ENCODE results near the gene MBD3L5. TPM values are rescaled to one million over a fixed set of nuclear protein-coding genes. Genes with fewer than 3 reads are reported as not detected.
"Not testable (repeated sequence)": the region's sequence is repeated elsewhere in the genome, so short reads cannot be mapped to it uniquely, and the experiment has no call there.

Gene MBD3L5
- total RNA-seq, result not detected in 2 replicates
- long read RNA-seq, result 0 reads

DNA sequence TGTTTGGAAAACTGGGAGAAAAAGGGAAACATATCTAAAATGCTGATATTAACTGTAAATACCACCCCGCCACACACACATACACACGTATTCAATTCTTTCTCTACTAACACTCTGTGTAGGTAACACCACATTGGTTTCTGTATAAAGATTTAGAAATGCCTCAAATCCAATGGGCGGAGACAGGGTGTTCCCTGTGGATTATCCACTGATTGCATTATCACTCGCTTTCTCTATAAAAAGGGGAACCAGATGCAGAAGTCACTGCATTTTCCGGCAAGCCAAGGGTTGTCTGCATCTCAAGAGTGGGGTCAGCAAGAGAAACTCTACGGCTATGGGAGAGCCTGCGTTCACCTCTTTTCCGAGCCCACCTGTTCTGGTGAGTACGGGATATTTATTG is at the start of gene MBD3L5:
Gene MBD3L5 (plus strand): TSS at position 301 of the 400 bp plus-strand sequence. CDS start 34 bp downstream, at position 335.
- not testable (repeated sequence) for H3K9me3 Mint-ChIP-seq (ENCODE audit: unreplicated experiment); H3K36me3 Mint-ChIP-seq (ENCODE audit: unreplicated experiment); H3K4me3 Mint-ChIP-seq (ENCODE audit: unreplicated experiment); H3K27ac Mint-ChIP-seq (ENCODE audit: unreplicated experiment); H3K4me1 Mint-ChIP-seq (ENCODE audit: unreplicated experiment); H3K27me3 Mint-ChIP-seq (ENCODE audit: unreplicated experiment); DNase-seq (ENCODE audit: extremely low spot score, unreplicated experiment)

DNA sequence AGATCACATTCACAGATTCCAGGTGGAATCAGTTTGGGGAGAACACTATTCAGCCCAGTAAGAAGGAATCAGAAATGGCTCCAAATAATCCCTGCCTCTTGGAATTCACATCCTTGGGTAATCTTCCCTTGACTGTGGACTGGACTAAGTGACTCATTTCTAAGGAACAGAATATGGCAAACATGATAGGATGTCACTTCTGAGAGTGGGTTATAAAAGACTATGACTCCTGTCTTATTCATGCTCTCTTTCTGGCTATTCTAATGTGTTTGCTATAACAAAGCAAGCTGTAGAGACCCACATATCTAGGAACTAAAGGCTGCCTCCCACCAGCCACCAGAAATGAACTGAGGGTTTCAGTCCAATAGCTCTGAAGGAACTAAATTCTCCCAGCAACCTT is 46.9 kb upstream of the MBD3L5 start:
- H3K9me3 Mint-ChIP-seq (ENCODE audit: unreplicated experiment), result peaks cover 36% of the 10 kb centered on the region

DNA sequence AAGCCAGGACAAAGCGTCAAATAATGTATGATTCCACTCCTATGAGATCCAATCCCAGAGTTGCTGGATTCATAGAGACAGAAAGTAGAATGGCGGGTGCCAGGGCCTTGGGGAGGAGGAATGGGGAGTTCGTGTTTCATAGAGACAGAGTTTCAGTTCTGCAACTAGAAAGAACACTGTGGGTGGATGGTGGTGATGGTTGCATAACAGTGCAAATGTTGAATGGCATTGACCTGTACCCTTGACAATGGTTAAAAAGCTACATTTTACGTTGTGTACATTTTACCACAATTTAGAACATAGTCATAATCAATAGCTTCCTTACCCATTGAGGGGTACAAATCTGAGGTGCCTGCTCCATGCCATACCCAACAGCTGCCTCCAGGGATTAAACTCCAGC is 42.5 kb upstream of the MBD3L5 start:
- Mint-ChIP-seq H3K27me3 (ENCODE audit: unreplicated experiment) (no peaks in the 10 kb centered on the region), H3K9me3 (ENCODE audit: unreplicated experiment) (peaks cover 20% of the 10 kb centered on the region), H3K4me1 (ENCODE audit: unreplicated experiment) (no peaks in the 10 kb centered on the region), H3K27ac (ENCODE audit: unreplicated experiment) (no peak overlapping the region), H3K36me3 (ENCODE audit: unreplicated experiment) (no peaks in the 10 kb centered on the region), H3K4me3 (ENCODE audit: unreplicated experiment) (no peak overlapping the region)
- DNase-seq (ENCODE audit: extremely low spot score, unreplicated experiment), result no peak
- TF ChIP-seq, protein P1, sequence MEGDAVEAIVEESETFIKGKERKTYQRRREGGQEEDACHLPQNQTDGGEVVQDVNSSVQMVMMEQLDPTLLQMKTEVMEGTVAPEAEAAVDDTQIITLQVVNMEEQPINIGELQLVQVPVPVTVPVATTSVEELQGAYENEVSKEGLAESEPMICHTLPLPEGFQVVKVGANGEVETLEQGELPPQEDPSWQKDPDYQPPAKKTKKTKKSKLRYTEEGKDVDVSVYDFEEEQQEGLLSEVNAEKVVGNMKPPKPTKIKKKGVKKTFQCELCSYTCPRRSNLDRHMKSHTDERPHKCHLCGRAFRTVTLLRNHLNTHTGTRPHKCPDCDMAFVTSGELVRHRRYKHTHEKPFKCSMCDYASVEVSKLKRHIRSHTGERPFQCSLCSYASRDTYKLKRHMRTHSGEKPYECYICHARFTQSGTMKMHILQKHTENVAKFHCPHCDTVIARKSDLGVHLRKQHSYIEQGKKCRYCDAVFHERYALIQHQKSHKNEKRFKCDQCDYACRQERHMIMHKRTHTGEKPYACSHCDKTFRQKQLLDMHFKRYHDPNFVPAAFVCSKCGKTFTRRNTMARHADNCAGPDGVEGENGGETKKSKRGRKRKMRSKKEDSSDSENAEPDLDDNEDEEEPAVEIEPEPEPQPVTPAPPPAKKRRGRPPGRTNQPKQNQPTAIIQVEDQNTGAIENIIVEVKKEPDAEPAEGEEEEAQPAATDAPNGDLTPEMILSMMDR (IDR thresholded peaks at IDR 0.05), result no peak

More for the DNA sequence above, 46.9 kb upstream of the MBD3L5 start:
- Mint-ChIP-seq H3K4me3 (ENCODE audit: unreplicated experiment) (no peak overlapping the region), H3K36me3 (ENCODE audit: unreplicated experiment) (no peaks in the 10 kb centered on the region), H3K27me3 (ENCODE audit: unreplicated experiment) (no peaks in the 10 kb centered on the region), H3K4me1 (ENCODE audit: unreplicated experiment) (no peaks in the 10 kb centered on the region), H3K27ac (ENCODE audit: unreplicated experiment) (no peak overlapping the region)
- DNase-seq (ENCODE audit: extremely low spot score, unreplicated experiment), result no peak
- TF ChIP-seq, protein P1 (IDR thresholded peaks at IDR 0.05), result no peak

DNA sequence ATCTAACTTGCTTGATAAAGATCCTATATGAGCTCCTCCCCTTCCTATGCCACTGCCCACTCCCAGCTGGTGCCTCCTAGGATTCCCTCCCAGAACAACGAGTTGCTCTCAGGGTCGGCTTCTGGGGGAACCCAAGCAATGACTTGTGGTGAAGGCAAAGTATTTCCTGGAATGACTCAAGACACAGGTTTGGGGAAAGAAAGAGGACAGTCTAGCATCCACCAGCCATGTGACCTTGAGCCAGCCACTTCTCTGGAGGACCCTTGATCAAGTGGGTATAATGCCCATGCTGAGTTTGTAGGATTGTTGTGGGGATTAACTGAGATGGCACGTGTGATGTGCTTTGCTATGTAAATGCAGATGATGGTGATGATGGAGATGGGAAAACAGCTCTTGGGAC is 42.1 kb upstream of the MBD3L5 start:
- H3K4me1 Mint-ChIP-seq (ENCODE audit: unreplicated experiment), result no peaks in the 10 kb centered on the region
- TF ChIP-seq, protein P1 (IDR thresholded peaks at IDR 0.05), result no peak
- no peak for DNase-seq (ENCODE audit: extremely low spot score, unreplicated experiment)
- peaks cover 17% of the 10 kb centered on the region for H3K9me3 Mint-ChIP-seq (ENCODE audit: unreplicated experiment)
- no peaks in the 10 kb centered on the region for H3K27me3 Mint-ChIP-seq (ENCODE audit: unreplicated experiment)
- no peak overlapping the region for H3K27ac Mint-ChIP-seq (ENCODE audit: unreplicated experiment)
- H3K4me3 Mint-ChIP-seq (ENCODE audit: unreplicated experiment), result no peak overlapping the region
- no peaks in the 10 kb centered on the region for H3K36me3 Mint-ChIP-seq (ENCODE audit: unreplicated experiment)

DNA sequence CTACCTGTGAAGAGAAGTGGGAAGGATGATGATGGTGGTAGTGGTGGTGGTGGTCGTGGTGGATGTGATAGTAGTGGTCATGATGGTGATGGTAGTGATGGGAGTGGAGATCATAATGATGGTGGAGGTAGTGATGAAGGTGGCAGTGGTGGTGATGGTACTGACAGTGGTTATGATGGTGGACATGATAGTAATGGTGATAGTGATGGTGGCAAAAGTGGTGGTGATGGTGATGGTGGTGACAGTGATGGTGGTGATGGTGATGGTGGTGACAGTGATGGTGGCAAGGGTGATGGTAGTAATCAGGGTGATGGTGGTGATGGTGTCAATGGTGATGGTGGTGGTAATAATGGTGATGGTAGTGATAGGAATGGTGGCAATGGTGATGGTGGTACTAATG is 35.3 kb upstream of the MBD3L5 start:
- no peak for DNase-seq (ENCODE audit: extremely low spot score, unreplicated experiment)
- Mint-ChIP-seq H3K27me3 (ENCODE audit: unreplicated experiment) (no peaks in the 10 kb centered on the region), H3K4me3 (ENCODE audit: unreplicated experiment) (no peak overlapping the region), H3K4me1 (ENCODE audit: unreplicated experiment) (no peaks in the 10 kb centered on the region), H3K36me3 (ENCODE audit: unreplicated experiment) (no peaks in the 10 kb centered on the region), H3K9me3 (ENCODE audit: unreplicated experiment) (peaks cover 28% of the 10 kb centered on the region), H3K27ac (ENCODE audit: unreplicated experiment) (no peak overlapping the region)
- TF ChIP-seq, protein P1 (IDR thresholded peaks at IDR 0.05), result no peak

DNA sequence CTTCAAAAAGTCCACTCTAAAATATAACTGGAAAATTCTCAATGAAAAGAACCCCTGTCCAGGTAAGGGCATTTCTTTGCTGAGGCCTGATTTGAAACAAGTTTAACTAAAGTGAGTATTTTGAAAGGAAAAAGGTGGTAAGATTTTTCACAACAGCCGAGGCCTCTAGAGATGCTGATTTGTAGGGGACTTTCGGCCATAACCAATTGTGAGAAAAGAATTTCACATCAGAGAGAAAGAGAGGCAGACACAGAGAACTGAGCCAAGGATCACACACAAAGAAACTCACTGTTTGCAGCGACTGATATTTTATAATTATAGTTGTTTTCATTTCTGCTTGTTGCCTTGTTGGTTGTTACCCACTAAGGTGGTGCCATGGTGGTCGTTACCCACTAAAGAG is 33.6 kb upstream of the MBD3L5 start:
- Mint-ChIP-seq H3K27ac (ENCODE audit: unreplicated experiment) (no peak overlapping the region), H3K4me3 (ENCODE audit: unreplicated experiment) (no peak overlapping the region), H3K36me3 (ENCODE audit: unreplicated experiment) (no peaks in the 10 kb centered on the region), H3K4me1 (ENCODE audit: unreplicated experiment) (no peaks in the 10 kb centered on the region), H3K27me3 (ENCODE audit: unreplicated experiment) (no peaks in the 10 kb centered on the region), H3K9me3 (ENCODE audit: unreplicated experiment) (peaks cover 39% of the 10 kb centered on the region)
- DNase-seq (ENCODE audit: extremely low spot score, unreplicated experiment), result no peak
- TF ChIP-seq, protein P1 (IDR thresholded peaks at IDR 0.05), result no peak
